Hepatic stellate cell (primary cell): ENCODE results near the gene ARSJ.
"Not testable (repeated sequence)": the region's sequence is repeated elsewhere in the genome, so short reads cannot be mapped to it uniquely, and the experiment has no call there.

Source experiments
- DNase-seq: peaks from one replicate; pipeline ENCODE4 v3.0.0; 2011; ENCODE audit warnings: low spot score

Gene ARSJ

GRCh38 chr4:113979148-113979904, at the start of gene ARSJ:
ARSJ (minus strand) TSS chr4:113979647; CDS start chr4:113978834, 813 bp downstream.
- peak; percentile 74 for DNase-seq

- no peak for DNase-seq
These were observed 48.6 kb upstream of the ARSJ start for GRCh38 chr4:114028071-114028470.

- DNase-seq: no peak
These were observed 48.1 kb upstream of the ARSJ start for GRCh38 chr4:114027596-114027995.

GRCh38 chr4:114026447-114026846, 47.0 kb upstream of the ARSJ start:
- DNase-seq: no peak

GRCh38 chr4:114025176-114025777, 45.8 kb upstream of the ARSJ start:
- no peak for DNase-seq

- DNase-seq: no peak
These were observed 42.0 kb upstream of the ARSJ start for GRCh38 chr4:114021451-114021850.

GRCh38 chr4:114019969-114020358, 40.5 kb upstream of the ARSJ start:
- DNase-seq: no peak

- no peak for DNase-seq
These were observed 40.0 kb upstream of the ARSJ start for GRCh38 chr4:114019276-114019968.

- no peak for DNase-seq
These were observed 37.9 kb upstream of the ARSJ start for GRCh38 chr4:114017120-114017917.

- DNase-seq: peak; percentile 69
These were observed 36.0 kb upstream of the ARSJ start for GRCh38 chr4:114015444-114015899.

GRCh38 chr4:114013201-114013600, 33.8 kb upstream of the ARSJ start:
- DNase-seq: not testable (repeated sequence)

- no peak for DNase-seq
These were observed 33.3 kb upstream of the ARSJ start for GRCh38 chr4:114012749-114013148.

- DNase-seq: no peak
These were observed 26.4 kb upstream of the ARSJ start for GRCh38 chr4:114005569-114006442.

- not testable (repeated sequence) for DNase-seq
These were observed 25.2 kb upstream of the ARSJ start for GRCh38 chr4:114004483-114005226.

GRCh38 chr4:113998531-113998930, 19.1 kb upstream of the ARSJ start:
- no peak for DNase-seq

GRCh38 chr4:113998079-113998478, 18.6 kb upstream of the ARSJ start:
- no peak for DNase-seq

- DNase-seq: no peak
These were observed 17.8 kb upstream of the ARSJ start for GRCh38 chr4:113997206-113997605.

GRCh38 chr4:113996599-113997177, 17.2 kb upstream of the ARSJ start:
- DNase-seq: no peak

GRCh38 chr4:113993887-113994286, 14.4 kb upstream of the ARSJ start:
- DNase-seq: no peak

- DNase-seq: no peak
These were observed 11.4 kb upstream of the ARSJ start for GRCh38 chr4:113990886-113991285.
